Kidney epithelial cell (primary cell): ENCODE measurements around the gene THEMIS. TPM values are rescaled to one million over a fixed set of nuclear protein-coding genes. Genes with fewer than 3 reads are reported as not detected.

Source experiments
- DNase-seq: peaks from one replicate; pipeline ENCODE4 v3.0.0-alpha.2; 2010; ENCODE audit warnings: low read depth
- H3K27me3 ChIP-seq: 2 replicates; pipeline ENCODE4 v1.6.0; 2011; ENCODE audit warnings: low read length; ENCODE audit not compliant: control insufficient read depth, insufficient read depth
- H3K36me3 ChIP-seq: 2 replicates; pipeline ENCODE4 v1.5.1; 2011; ENCODE audit warnings: low read length; ENCODE audit not compliant: control insufficient read depth, insufficient read depth
- H3K4me3 ChIP-seq: 2 replicates; pipeline ENCODE4 v1.5.1; 2011; ENCODE audit warnings: low read depth, mild to moderate bottlenecking, control low read depth, low read length
- CTCF ChIP-seq: IDR thresholded peaks from 2 replicates; pipeline ENCODE4 v1.5.1; 2011; ENCODE audit warnings: mild to moderate bottlenecking, moderate library complexity, low read length, control low read depth, inconsistent platforms; ENCODE audit not compliant: insufficient read depth, poor library complexity, severe bottlenecking
- total RNA-seq: library from RNA; depleted of rRNA; stranded (reverse); fragments of >200 nt; gene quantifications from 2 replicates; pipeline ENCODE4 v1.2.3, GENCODE V29; 2015

The THEMIS gene
- total RNA-seq, 1 donor from 2014 or later, result not detected

GRCh38 chr6:127737768-127738167 lies 163.1 kb downstream of the THEMIS start:
- no peak for TF ChIP-seq CTCF
- Histone ChIP-seq H3K27me3 (no peaks in the 10 kb centered on the region), H3K4me3 (no peak overlapping the region), H3K36me3 (no peaks in the 10 kb centered on the region)
- no peak for DNase-seq

GRCh38 chr6:127737009-127737486 lies 163.8 kb downstream of the THEMIS start:
- DNase-seq, result peak; percentile 25
- TF ChIP-seq CTCF, result peak; percentile 56
- Histone ChIP-seq H3K4me3 (no peak overlapping the region), H3K27me3 (no peaks in the 10 kb centered on the region), H3K36me3 (no peaks in the 10 kb centered on the region)

GRCh38 chr6:127732927-127733326 lies 167.9 kb downstream of the THEMIS start:
- Histone ChIP-seq H3K36me3 (no peaks in the 10 kb centered on the region), H3K4me3 (no peak overlapping the region), H3K27me3 (no peaks in the 10 kb centered on the region)
- no peak for DNase-seq
- TF ChIP-seq CTCF, result no peak

- H3K36me3 ChIP-seq, result no peaks in the 10 kb centered on the region
- H3K27me3 ChIP-seq, result no peaks in the 10 kb centered on the region
- no peak for TF ChIP-seq CTCF
- no peak for DNase-seq
- no peak overlapping the region for H3K4me3 ChIP-seq
Observed at GRCh38 chr6:127727260-127727953, 173.5 kb downstream of the THEMIS start.

- no peak for TF ChIP-seq CTCF
- H3K4me3 ChIP-seq, result no peak overlapping the region
- no peaks in the 10 kb centered on the region for H3K36me3 ChIP-seq
- DNase-seq, result no peak
- no peaks in the 10 kb centered on the region for H3K27me3 ChIP-seq
Observed at GRCh38 chr6:127725821-127726220, 175.0 kb downstream of the THEMIS start.

- H3K36me3 ChIP-seq, result no peaks in the 10 kb centered on the region
- TF ChIP-seq CTCF, result no peak
- H3K27me3 ChIP-seq, result no peaks in the 10 kb centered on the region
- DNase-seq, result no peak
- no peak overlapping the region for H3K4me3 ChIP-seq
Observed at GRCh38 chr6:127718694-127719093, 182.2 kb downstream of the THEMIS start.
